ENCODE measurements around the gene DNMBP. TPM values are rescaled to one million over a fixed set of nuclear protein-coding genes. Genes with fewer than 3 reads are reported as not detected.

DNMBP gene
- total RNA-seq, 1 donor: 13.0 TPM

DNA sequence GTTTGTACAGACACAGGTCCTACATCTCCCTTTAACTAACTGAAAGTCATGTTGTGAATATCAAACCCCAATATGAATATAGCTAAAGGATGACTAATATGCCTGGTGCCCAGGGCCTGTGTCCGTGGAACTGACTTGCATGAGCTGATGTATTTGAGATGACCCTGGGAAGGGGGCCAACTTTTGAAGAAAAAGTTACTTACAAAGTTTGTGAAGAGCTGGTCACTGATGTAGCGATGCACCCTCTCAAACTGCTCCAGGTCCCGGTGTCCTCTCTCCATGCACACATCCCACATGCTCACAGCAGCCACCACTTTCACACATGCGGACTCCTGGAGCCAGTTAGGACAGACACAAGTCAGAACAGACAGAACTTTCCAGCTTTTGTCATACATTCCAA, 121.1 kb downstream of the DNMBP start:
- H4K20me1 ChIP-seq (ENCODE audit: insufficient read depth, low read length): no peaks in the 10 kb centered on the region
- H3K79me2 ChIP-seq (ENCODE audit: insufficient read depth, low read length): peaks cover 7% of the 10 kb centered on the region
- H3K9me3 ChIP-seq (ENCODE audit: low read depth, low read length): no peaks in the 10 kb centered on the region
- DNase-seq (ENCODE audit: insufficient read length, low spot score, missing footprints): peak; percentile 95
- H3K36me3 ChIP-seq (ENCODE audit: insufficient read depth, low read length): peaks cover 58% of the 10 kb centered on the region
- H2AFZ ChIP-seq (ENCODE audit: low read length): no peak overlapping the region
- no peak overlapping the region for H3K4me3 ChIP-seq (ENCODE audit: insufficient read depth, low read length)
- no peak overlapping the region for H3K4me2 ChIP-seq (ENCODE audit: insufficient read depth, low read length)
- no peaks in the 10 kb centered on the region for H3K27me3 ChIP-seq (ENCODE audit: insufficient read depth, low read length)
- TF ChIP-seq, protein P1, sequence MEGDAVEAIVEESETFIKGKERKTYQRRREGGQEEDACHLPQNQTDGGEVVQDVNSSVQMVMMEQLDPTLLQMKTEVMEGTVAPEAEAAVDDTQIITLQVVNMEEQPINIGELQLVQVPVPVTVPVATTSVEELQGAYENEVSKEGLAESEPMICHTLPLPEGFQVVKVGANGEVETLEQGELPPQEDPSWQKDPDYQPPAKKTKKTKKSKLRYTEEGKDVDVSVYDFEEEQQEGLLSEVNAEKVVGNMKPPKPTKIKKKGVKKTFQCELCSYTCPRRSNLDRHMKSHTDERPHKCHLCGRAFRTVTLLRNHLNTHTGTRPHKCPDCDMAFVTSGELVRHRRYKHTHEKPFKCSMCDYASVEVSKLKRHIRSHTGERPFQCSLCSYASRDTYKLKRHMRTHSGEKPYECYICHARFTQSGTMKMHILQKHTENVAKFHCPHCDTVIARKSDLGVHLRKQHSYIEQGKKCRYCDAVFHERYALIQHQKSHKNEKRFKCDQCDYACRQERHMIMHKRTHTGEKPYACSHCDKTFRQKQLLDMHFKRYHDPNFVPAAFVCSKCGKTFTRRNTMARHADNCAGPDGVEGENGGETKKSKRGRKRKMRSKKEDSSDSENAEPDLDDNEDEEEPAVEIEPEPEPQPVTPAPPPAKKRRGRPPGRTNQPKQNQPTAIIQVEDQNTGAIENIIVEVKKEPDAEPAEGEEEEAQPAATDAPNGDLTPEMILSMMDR (IDR thresholded peaks at IDR 0.05; ENCODE audit: extremely low read depth, low read depth, low read length): no peak
- H3K4me1 ChIP-seq (ENCODE audit: insufficient read depth, low read length): peaks cover 7% of the 10 kb centered on the region
- H3K27ac ChIP-seq (ENCODE audit: low read depth, low read length): peak overlapping the region; percentile 43

DNA sequence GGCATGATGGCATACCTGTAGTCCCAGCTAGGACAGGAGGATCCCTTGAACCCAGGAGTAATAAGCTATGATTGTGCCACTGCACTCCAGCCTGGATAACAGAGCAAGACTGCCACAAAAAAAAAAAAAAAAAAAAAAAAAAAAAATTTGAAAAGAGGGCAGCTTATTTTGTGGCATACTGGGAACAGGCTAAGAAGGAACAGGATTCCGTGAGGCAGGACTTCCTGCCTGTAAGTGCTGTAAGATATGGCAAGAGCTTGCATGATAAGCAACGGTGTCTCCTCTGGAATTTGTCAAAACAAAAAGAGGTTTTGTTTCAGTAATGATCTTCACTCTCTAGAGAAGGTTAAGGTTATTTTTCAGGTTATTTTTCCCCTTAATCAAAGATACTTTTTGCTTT, 126.2 kb downstream of the DNMBP start:
- Histone ChIP-seq H3K4me2 (ENCODE audit: insufficient read depth, low read length) (no peak overlapping the region), H4K20me1 (ENCODE audit: insufficient read depth, low read length) (no peaks in the 10 kb centered on the region), H3K27ac (ENCODE audit: low read depth, low read length) (no peak overlapping the region), H2AFZ (ENCODE audit: low read length) (no peak overlapping the region), H3K9me3 (ENCODE audit: low read depth, low read length) (no peaks in the 10 kb centered on the region), H3K4me3 (ENCODE audit: insufficient read depth, low read length) (no peak overlapping the region), H3K27me3 (ENCODE audit: insufficient read depth, low read length) (no peaks in the 10 kb centered on the region), H3K36me3 (ENCODE audit: insufficient read depth, low read length) (peaks cover 87% of the 10 kb centered on the region), H3K79me2 (ENCODE audit: insufficient read depth, low read length) (peaks cover 2% of the 10 kb centered on the region), H3K4me1 (ENCODE audit: insufficient read depth, low read length) (peaks cover 3% of the 10 kb centered on the region)
- TF ChIP-seq, protein P1 (IDR thresholded peaks at IDR 0.05; ENCODE audit: extremely low read depth, low read depth, low read length): no peak
- DNase-seq (ENCODE audit: insufficient read length, low spot score, missing footprints): no peak

DNA sequence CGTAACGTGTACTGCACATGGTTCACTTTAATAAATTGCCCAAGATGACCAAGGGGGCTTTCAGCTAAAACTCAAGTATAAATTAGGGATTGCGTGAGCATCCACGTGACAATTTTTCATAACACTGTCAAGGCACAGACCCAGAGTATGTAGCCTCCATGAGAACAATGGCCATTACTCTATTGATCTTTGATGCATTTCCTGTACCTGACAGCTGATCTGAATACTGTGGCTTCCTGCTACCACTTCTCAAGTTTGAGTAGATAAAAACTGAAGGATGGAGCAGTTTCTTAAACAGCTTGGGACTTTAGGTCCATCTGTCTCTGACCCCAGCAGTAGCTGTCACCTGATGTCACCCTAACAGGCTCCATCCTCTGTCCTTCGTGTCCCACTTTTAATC, 128.4 kb downstream of the DNMBP start:
- Histone ChIP-seq H3K9me3 (ENCODE audit: low read depth, low read length) (no peaks in the 10 kb centered on the region), H3K4me2 (ENCODE audit: insufficient read depth, low read length) (no peak overlapping the region), H3K27me3 (ENCODE audit: insufficient read depth, low read length) (no peaks in the 10 kb centered on the region), H3K27ac (ENCODE audit: low read depth, low read length) (no peak overlapping the region), H4K20me1 (ENCODE audit: insufficient read depth, low read length) (no peaks in the 10 kb centered on the region), H3K4me1 (ENCODE audit: insufficient read depth, low read length) (no peaks in the 10 kb centered on the region), H2AFZ (ENCODE audit: low read length) (no peak overlapping the region), H3K4me3 (ENCODE audit: insufficient read depth, low read length) (no peak overlapping the region), H3K79me2 (ENCODE audit: insufficient read depth, low read length) (peaks cover 2% of the 10 kb centered on the region), H3K36me3 (ENCODE audit: insufficient read depth, low read length) (peaks cover 95% of the 10 kb centered on the region)
- DNase-seq (ENCODE audit: insufficient read length, low spot score, missing footprints): no peak
- TF ChIP-seq, protein P1 (IDR thresholded peaks at IDR 0.05; ENCODE audit: extremely low read depth, low read depth, low read length): no peak

DNA sequence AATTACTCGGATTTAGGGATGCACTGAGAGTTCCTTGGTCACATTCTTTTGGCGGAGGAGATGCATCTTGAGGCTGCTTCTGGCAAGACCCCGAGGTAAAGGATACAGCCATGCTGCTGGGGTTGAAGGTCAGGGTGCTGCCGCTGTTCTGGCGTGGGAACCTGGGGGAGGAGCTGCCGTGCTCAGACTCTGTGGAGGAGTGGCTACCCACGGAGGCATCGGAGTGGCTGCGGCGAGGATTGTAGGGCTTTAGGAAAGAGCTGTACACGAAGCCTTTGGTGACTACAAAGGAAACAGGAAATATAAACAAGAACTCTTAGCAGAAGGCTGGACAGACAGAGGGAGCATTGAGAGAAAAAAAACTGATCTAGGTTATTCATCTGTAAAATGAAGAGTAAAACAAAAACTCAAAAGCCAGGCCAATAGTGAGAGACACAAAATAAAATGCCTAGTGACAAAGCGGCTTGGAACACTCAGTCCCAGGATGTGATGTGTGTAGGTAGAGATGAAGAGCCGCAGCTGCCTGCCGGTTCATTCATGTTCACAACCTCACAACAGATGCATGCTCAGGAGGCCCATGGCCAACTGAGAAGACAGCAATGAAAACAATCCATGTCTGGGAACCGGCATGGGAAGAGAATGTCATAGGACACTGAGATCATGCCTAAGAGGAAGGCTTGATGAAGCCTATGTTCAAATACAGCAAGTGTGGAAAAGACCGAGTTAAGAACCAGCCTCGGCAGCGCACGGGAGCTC, 129.5 kb downstream of the DNMBP start:
- no peak overlapping the region for H3K4me2 ChIP-seq (ENCODE audit: insufficient read depth, low read length)
- TF ChIP-seq, protein P1 (IDR thresholded peaks at IDR 0.05; ENCODE audit: extremely low read depth, low read depth, low read length): no peak
- peak; percentile 29 for DNase-seq (ENCODE audit: insufficient read length, low spot score, missing footprints)
- H3K79me2 ChIP-seq (ENCODE audit: insufficient read depth, low read length): no peaks in the 10 kb centered on the region
- no peaks in the 10 kb centered on the region for H3K27me3 ChIP-seq (ENCODE audit: insufficient read depth, low read length)
- H3K4me1 ChIP-seq (ENCODE audit: insufficient read depth, low read length): no peaks in the 10 kb centered on the region
- no peaks in the 10 kb centered on the region for H3K9me3 ChIP-seq (ENCODE audit: low read depth, low read length)
- no peak overlapping the region for H3K27ac ChIP-seq (ENCODE audit: low read depth, low read length)
- H2AFZ ChIP-seq (ENCODE audit: low read length): no peak overlapping the region
- no peak overlapping the region for H3K4me3 ChIP-seq (ENCODE audit: insufficient read depth, low read length)
- H3K36me3 ChIP-seq (ENCODE audit: insufficient read depth, low read length): peaks cover 95% of the 10 kb centered on the region
- H4K20me1 ChIP-seq (ENCODE audit: insufficient read depth, low read length): no peaks in the 10 kb centered on the region

All from osteoblast (primary cell).